Endothelial cell of umbilical vein (primary cell): ENCODE results near the gene TIGD1. TPM values are rescaled to one million over a fixed set of nuclear protein-coding genes. Genes with fewer than 3 reads are reported as not detected.

Experiments
- BruUV-seq: library from RNA; stranded (reverse); fragments of 400-500 nt; replicated peaks from 2 replicates; lab custom pipeline; 2021; lab: Mats Ljungman, UMichigan
- CTCF ChIA-PET: fragments of 300-600, 350-600 bp; sonication (Branson Sonifier 250); formaldehyde crosslinking; loops from one replicate; lab custom pipeline; 2021; ENCODE audit warnings: antibody characterized with exemption, inconsistent platforms; lab: Charles Lee
- POLR2A ChIA-PET: fragments of 300-600, 350-600 bp; sonication (Branson Sonifier 250); formaldehyde crosslinking; loops from one replicate; lab custom pipeline; 2021; ENCODE audit warnings: antibody characterized with exemption, inconsistent platforms; lab: Charles Lee
- DNase-seq: peaks from one replicate; pipeline ENCODE4 v3.0.0-alpha.2; 2011; ENCODE audit warnings: low read depth, low spot score
- FAIRE-seq: peaks from 2 replicates; lab custom pipeline; 2011; peaks lifted over from hg19 to GRCh38; lab: Jason Lieb, UNC
- H2AFZ ChIP-seq: 2 replicates; pipeline ENCODE4 v1.6.0; 2012; ENCODE audit warnings: low read depth, low read length, control low read depth, inconsistent platforms
- H3K27ac ChIP-seq: 2 replicates; pipeline ENCODE4 v1.5.1; 2011; ENCODE audit warnings: low read depth, mild to moderate bottlenecking, control low read depth, low read length, moderate library complexity; ENCODE audit not compliant: insufficient read depth
- H3K27me3 ChIP-seq, 2 experiments: 2 replicates each; pipeline versions ENCODE4 v1.6.0 to v1.6.1; 2011; ENCODE audit warnings: low read length in 2 of 2, mixed read lengths in 1 of 2; ENCODE audit not compliant: control insufficient read depth in 2 of 2, insufficient read depth in 2 of 2
- H3K36me3 ChIP-seq, 2 experiments: 2 replicates in 1 of 2; 3 replicates in 1 of 2; pipeline ENCODE4 v1.5.1; 2011; ENCODE audit warnings: low read length in 2 of 2, mild to moderate bottlenecking in 1 of 2, moderate library complexity in 1 of 2; ENCODE audit not compliant: control insufficient read depth in 2 of 2, insufficient read depth in 2 of 2; ENCODE audit errors: extremely low read depth in 1 of 2
- H3K4me1 ChIP-seq: 3 replicates; pipeline ENCODE4 v1.5.1; 2011; ENCODE audit warnings: mild to moderate bottlenecking, low read length; ENCODE audit not compliant: control insufficient read depth, insufficient read depth; ENCODE audit errors: extremely low read depth
- H3K4me2 ChIP-seq: 2 replicates; pipeline ENCODE4 v1.6.1; 2011; ENCODE audit warnings: low read length, control low read depth, mixed read lengths; ENCODE audit not compliant: insufficient read depth
- H3K4me3 ChIP-seq, 3 experiments: fragments of 200-600 bp in 1 of 3; sonication (generic), shearing (Covaris generic) in 1 of 3; replicated peaks in 1 of 3; 2 replicates each; pipeline ENCODE4 v1.5.1; 2011 to 2016; ENCODE audit warnings: control low read depth in 3 of 3, low read length in 3 of 3, mild to moderate bottlenecking in 2 of 3, inconsistent platforms in 1 of 3, low read depth in 1 of 3, moderate library complexity in 1 of 3; ENCODE audit not compliant: insufficient read depth in 1 of 3
- H3K79me2 ChIP-seq: 2 replicates; pipeline ENCODE4 v1.6.0; 2012; ENCODE audit warnings: low read length, inconsistent platforms; ENCODE audit not compliant: control insufficient read depth, insufficient read depth
- H3K9ac ChIP-seq: replicated peaks from 2 replicates; pipeline ENCODE3; 2011; ENCODE audit warnings: low read length, control low read depth; ENCODE audit not compliant: insufficient read depth; ENCODE audit errors: extremely low read depth
- H3K9me1 ChIP-seq: replicated peaks from 3 replicates; pipeline ENCODE4 v1.6.0; 2011; ENCODE audit warnings: mild to moderate bottlenecking, low read length; ENCODE audit not compliant: control insufficient read depth, insufficient read depth; ENCODE audit errors: extremely low read depth
- H3K9me3 ChIP-seq: replicated peaks from 2 replicates; pipeline ENCODE4 v1.5.1; 2012; ENCODE audit warnings: low read length, inconsistent platforms; ENCODE audit not compliant: control insufficient read depth, insufficient read depth
- H4K20me1 ChIP-seq: replicated peaks from 2 replicates; pipeline ENCODE3; 2011; ENCODE audit warnings: mild to moderate bottlenecking, low read length; ENCODE audit not compliant: control insufficient read depth, insufficient read depth; ENCODE audit errors: extremely low read depth
- EZH2 ChIP-seq: IDR thresholded peaks from 2 replicates; pipeline ENCODE4 v1.6.1; 2012; ENCODE audit warnings: borderline replicate concordance, low read depth, mild to moderate bottlenecking, moderate library complexity, low read length, inconsistent platforms; ENCODE audit not compliant: severe bottlenecking
- FOS ChIP-seq: IDR thresholded peaks from 2 replicates; pipeline ENCODE4 v1.6.1; 2011; ENCODE audit warnings: mild to moderate bottlenecking, low read length, moderate library complexity, borderline replicate concordance; ENCODE audit not compliant: insufficient read depth
- GATA2 ChIP-seq: IDR thresholded peaks from 2 replicates; pipeline ENCODE4 v1.7.0; 2011; ENCODE audit warnings: low read depth, mild to moderate bottlenecking, moderate library complexity, mixed read lengths, low read length; ENCODE audit not compliant: insufficient read length, insufficient read depth
- JUN ChIP-seq: IDR thresholded peaks from 2 replicates; pipeline ENCODE4 v1.6.1; 2011; ENCODE audit warnings: borderline replicate concordance, low read depth; ENCODE audit not compliant: insufficient read length, insufficient read depth
- MYC ChIP-seq: IDR thresholded peaks from one replicate; pipeline ENCODE4 v1.6.1; 2011; ENCODE audit warnings: mild to moderate bottlenecking, low read depth, low read length
- POLR2A ChIP-seq: IDR thresholded peaks from 2 replicates; pipeline ENCODE4 v1.6.1; 2012; ENCODE audit warnings: low read depth, mild to moderate bottlenecking, control low read depth, low read length
- POLR2AphosphoS5 ChIP-seq: IDR thresholded peaks from 2 replicates; pipeline ENCODE4 v1.6.1; 2012; ENCODE audit warnings: low read depth, mild to moderate bottlenecking, control low read depth, low read length, moderate library complexity; ENCODE audit not compliant: insufficient read depth
- dilution Hi-C: fragments of 300-500 bp; cut with MboI; formaldehyde crosslinking; loops from one replicate; pipeline ENCODE4 v1.15.0; 2019; ENCODE audit warnings: low sequenced_read_pairs; ENCODE audit not compliant: extremely low pct_ligation_motif_present
- intact Hi-C: fragments of 100-400 bp; cut with micrococcal nuclease; formaldehyde crosslinking; loops from one replicate; pipeline ENCODE4 v1.10.0; 2022
- polyA plus RNA-seq, 4 experiments: library from polyadenylated mRNA; depleted of rRNA in 3 of 4; stranded (reverse) in 3 of 4; unstranded in 1 of 4; fragments of >200 nt; gene quantifications; 2 replicates each; pipeline versions ENCODE4 v1.2.1 to v1.2.3, GENCODE V29; 2011 to 2012; ENCODE audit warnings: missing spikeins in 1 of 4
- total RNA-seq: library from RNA; stranded (reverse); gene quantifications from 2 replicates; pipeline ENCODE4 v1.2.3, GENCODE V29; 2021
- TF ChIP-seq, protein P1 (sequence below): IDR thresholded peaks from 2 replicates; pipeline ENCODE4 v1.6.1; 2011; ENCODE audit not compliant: insufficient read depth, insufficient read length
- TF ChIP-seq, protein P2 (sequence below), 2 donors: IDR thresholded peaks; 1 replicate in 1 of 2; 2 replicates in 1 of 2; pipeline ENCODE4 v1.5.1; 2011; ENCODE audit warnings: low read length in 2 of 2, mild to moderate bottlenecking in 2 of 2, moderate library complexity in 2 of 2, control low read depth in 1 of 2, inconsistent platforms in 1 of 2, low read depth in 1 of 2; ENCODE audit not compliant: insufficient read depth in 1 of 2; ENCODE audit errors: extremely low read depth in 1 of 2

Gene TIGD1
- total and polyA plus RNA-seq, 2 donors (not counting 3 experiments of a cell fraction or from before 2014, with no cell fraction given) = 1.6 to 3.3 TPM

DNA sequence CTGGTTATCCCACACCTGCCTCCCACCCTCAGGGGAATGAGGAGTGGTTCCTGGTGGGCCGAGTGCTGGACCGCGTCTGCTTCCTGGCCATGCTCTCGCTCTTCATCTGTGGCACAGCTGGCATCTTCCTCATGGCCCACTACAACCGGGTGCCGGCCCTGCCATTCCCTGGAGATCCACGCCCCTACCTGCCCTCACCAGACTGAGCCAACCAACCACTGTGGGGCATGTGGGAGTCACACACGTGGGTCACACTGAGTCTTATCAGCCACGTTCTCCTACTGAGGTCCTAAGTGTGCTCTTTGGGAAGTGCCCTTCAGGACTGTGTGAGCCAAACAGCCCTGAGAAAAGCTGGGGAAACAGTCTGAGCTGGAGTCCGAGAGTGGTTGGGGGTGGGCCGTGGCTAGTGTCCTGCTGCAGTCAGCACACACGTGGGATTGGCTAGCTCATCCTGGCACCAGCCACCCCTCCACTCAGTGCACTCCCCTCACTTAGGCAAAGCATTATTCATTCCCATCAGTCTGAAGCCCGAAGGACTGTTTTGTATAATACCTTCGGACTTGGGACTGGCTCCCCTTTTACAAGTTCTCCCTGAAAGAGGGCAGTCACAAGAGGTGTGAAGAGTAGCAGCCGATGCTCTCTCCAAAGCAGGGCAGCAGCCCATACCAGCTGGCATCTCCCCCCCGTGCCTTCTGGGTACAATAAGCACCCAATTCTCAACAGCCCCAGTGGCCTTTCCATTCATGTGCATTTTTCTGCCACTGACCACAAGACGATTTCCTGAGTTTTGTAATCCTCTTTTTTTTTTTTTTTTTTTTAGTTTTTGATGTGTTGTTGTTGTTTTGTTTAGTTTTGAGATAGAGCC is 4.6 kb downstream of the TIGD1 start:
- Histone ChIP-seq H3K4me2 (no peak overlapping the region), H3K9me3 (no peaks in the 10 kb centered on the region), H3K79me2 (peaks cover 7% of the 10 kb centered on the region), H4K20me1 (no peaks in the 10 kb centered on the region), H3K36me3 (no peaks in the 10 kb centered on the region), H3K4me3 (no peak overlapping the region), H3K27me3 (no peaks in the 10 kb centered on the region), H3K27ac (no peak overlapping the region), H2AFZ (no peak overlapping the region), H3K9ac (no peak overlapping the region), H3K4me1 (no peaks in the 10 kb centered on the region), H3K9me1 (no peaks in the 10 kb centered on the region)
- ChIA-PET CTCF (no interaction called here), POLR2A (no interaction called here)
- no peak for TF ChIP-seq FOS
- no peak for TF ChIP-seq GATA2
- intact Hi-C loops = no loop called here
- no peak for FAIRE-seq
- dilution Hi-C loops = no loop called here
- no TSS peak for BruUV-seq
- no peak for DNase-seq

DNA sequence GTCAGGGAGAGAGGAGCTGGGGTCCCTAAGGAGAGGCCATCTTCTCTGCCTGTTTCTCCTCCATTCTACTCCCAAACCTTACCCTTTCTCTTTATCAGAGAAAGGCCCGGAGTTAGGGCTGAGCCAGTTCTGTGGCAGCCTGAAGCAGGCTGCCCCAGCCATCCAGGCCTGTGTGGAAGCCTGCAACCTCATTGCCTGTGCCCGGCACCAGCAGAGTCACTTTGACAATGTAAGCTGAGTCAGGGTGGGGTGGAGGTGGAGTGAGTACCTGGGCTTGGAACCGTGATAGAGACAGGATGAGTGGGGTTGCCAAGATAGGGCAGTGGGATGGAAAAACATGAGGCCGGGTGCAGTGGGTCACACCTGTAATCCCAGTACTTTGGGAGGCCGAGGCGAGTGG is 5.7 kb downstream of the TIGD1 start:
- intact Hi-C loops (no loop called here), dilution Hi-C loops (no loop called here)
- ChIA-PET POLR2A (no interaction called here), CTCF (no interaction called here)
- no peak overlapping the region for H3K4me3 ChIP-seq
- H3K9me1 ChIP-seq = no peaks in the 10 kb centered on the region
- H3K36me3 ChIP-seq = no peaks in the 10 kb centered on the region
- DNase-seq = no peak
- H2AFZ ChIP-seq = no peak overlapping the region
- no peak overlapping the region for H3K4me2 ChIP-seq
- no TSS peak for BruUV-seq
- peaks cover 4% of the 10 kb centered on the region for H3K79me2 ChIP-seq
- H3K4me1 ChIP-seq = no peaks in the 10 kb centered on the region
- FAIRE-seq = no peak
- no peaks in the 10 kb centered on the region for H3K9me3 ChIP-seq
- no peaks in the 10 kb centered on the region for H3K27me3 ChIP-seq
- no peak overlapping the region for H3K9ac ChIP-seq
- TF ChIP-seq POLR2A = no peak
- TF ChIP-seq GATA2 = no peak
- TF ChIP-seq POLR2AphosphoS5 = no peak
- TF ChIP-seq FOS = no peak
- TF ChIP-seq JUN = no peak
- TF ChIP-seq, protein P1, sequence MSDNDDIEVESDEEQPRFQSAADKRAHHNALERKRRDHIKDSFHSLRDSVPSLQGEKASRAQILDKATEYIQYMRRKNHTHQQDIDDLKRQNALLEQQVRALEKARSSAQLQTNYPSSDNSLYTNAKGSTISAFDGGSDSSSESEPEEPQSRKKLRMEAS = no peak
- TF ChIP-seq, protein P2, sequence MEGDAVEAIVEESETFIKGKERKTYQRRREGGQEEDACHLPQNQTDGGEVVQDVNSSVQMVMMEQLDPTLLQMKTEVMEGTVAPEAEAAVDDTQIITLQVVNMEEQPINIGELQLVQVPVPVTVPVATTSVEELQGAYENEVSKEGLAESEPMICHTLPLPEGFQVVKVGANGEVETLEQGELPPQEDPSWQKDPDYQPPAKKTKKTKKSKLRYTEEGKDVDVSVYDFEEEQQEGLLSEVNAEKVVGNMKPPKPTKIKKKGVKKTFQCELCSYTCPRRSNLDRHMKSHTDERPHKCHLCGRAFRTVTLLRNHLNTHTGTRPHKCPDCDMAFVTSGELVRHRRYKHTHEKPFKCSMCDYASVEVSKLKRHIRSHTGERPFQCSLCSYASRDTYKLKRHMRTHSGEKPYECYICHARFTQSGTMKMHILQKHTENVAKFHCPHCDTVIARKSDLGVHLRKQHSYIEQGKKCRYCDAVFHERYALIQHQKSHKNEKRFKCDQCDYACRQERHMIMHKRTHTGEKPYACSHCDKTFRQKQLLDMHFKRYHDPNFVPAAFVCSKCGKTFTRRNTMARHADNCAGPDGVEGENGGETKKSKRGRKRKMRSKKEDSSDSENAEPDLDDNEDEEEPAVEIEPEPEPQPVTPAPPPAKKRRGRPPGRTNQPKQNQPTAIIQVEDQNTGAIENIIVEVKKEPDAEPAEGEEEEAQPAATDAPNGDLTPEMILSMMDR (IDR thresholded peaks at IDR 0.05; ENCODE audit: extremely low read depth in 1 of 2, insufficient read depth in 1 of 2, low read depth in 1 of 2, low read length in 2 of 2) = no peak
- TF ChIP-seq MYC = no peak
- no peak for TF ChIP-seq EZH2
- no peaks in the 10 kb centered on the region for H4K20me1 ChIP-seq
- no peak overlapping the region for H3K27ac ChIP-seq
